GM19099 (cell line): ENCODE measurements around the gene PHF20.

Experiments used
- POLR2A ChIP-seq: IDR thresholded peaks from 3 replicates; pipeline ENCODE4 v1.6.1; 2011; ENCODE audit warnings: low read depth; ENCODE audit not compliant: insufficient read length; ENCODE audit errors: extremely low read depth

The PHF20 gene

DNA sequence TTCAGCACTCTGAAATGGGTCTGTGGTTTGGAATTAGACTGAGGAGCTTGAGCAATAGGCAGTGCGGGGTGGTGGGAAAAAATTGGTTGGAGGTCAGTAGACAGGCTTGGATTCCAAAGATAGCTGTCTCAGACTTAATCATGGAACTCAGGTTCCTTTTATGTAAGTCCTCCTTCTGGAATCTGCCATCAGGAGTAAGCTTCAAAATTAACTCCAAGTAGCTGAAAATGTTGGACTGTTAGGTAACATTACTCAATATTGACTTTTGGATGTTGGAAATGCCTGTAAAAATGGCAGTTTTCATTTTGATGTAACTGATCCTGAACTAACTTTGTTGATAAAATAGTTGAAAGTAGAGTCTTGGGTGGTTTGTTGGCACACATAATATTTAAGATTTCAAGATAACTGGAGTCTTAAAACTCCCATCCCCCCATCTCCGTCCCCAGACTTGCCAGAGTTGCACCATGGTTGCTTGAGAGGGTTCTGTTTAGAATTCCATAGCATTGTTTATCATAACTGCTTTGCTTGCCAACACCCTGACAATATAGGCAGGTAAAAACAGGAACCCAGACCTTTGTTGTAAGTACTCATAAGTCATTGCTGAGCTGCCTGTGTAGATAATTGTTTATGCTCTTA, 83.0 kb downstream of the PHF20 start:
- no peak for TF ChIP-seq POLR2A

DNA sequence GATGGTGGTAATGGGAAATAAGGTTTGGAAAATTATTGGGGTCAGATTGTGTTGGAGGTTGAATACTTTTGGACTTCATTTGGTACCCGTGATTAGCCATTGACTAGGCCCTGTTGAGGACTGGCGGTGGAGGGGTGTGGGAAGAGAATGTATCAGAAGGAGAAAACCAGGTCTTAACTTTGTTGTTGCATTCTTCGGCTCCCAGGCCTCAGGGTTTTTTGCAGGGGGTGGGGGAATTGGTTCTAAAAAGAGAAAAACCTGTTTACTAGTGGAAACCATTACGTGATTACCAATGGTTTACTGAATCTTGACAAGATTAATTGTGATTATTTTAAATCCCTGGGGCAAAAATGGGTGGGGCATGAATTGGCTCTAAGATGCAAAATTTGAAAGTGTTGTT, 85.1 kb downstream of the PHF20 start:
- no peak for TF ChIP-seq POLR2A

DNA sequence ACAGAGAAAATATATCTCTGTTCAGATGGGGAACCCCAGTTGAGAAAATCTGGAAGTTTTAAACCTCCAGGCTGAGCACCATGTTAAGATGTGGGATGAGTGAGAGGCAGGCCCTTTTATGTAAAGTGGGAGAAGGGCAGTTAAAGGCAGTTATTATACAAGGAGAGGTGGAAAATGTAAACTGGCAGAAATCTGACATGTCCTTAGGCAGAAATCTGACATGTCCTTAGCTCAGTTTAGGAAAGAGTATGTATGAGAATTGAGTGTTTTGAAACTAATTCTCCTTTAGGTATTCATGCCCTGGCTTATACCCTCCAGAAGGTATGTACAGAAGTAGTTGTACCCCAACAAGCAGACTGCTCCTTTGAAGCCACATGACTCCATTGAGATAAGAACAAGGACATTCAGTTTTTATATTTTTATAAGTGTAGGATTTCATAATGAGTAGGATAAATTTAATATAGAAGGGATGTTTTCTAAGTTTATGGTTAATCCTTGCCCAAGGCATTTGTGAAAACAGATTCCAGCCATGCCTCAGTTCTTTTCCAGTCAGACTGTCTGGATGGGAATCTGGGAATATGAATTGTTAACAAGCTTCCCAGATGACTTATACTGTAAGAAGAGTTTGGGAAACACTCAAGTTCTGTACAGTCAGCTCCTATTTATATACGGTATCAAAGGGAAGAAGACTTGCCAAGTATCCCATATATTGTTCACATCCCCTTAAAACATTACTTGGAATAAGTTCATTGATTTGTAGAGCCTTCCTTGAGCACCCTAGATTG, 94.8 kb downstream of the PHF20 start:
- TF ChIP-seq POLR2A = no peak

DNA sequence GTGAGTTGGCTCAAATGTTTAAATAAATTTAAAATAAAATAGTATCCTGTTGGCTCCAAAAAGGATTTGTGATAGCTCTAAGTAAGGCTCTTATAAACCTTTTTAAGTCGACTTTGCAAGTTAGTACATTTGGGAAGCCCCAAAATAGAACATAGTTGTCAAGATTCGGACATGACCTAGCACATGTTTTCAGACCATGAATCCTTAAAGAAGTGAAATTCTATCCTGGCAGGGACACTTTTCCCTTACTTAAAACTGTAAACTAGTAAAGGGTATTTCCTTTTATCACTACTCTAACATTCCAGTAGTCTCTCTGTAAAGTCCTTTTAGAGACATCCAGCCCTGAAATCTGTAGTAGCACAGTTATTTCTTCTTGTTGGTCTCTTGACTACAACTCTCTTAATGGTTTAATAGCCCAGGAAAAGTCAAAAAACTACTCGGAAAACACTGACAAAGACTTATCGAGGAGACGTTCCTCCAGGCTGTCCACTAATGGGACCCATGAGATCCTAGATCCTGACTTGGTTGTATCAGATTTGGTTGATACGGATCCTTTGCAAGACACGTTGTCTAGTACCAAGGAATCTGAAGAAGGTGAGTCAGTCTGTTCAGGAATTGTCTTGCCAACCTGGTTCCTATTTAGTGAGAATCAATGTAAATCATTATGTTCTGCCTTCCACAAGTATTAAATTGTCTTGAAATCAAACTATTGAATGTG, 98.9 kb downstream of the PHF20 start:
- TF ChIP-seq POLR2A = no peak

DNA sequence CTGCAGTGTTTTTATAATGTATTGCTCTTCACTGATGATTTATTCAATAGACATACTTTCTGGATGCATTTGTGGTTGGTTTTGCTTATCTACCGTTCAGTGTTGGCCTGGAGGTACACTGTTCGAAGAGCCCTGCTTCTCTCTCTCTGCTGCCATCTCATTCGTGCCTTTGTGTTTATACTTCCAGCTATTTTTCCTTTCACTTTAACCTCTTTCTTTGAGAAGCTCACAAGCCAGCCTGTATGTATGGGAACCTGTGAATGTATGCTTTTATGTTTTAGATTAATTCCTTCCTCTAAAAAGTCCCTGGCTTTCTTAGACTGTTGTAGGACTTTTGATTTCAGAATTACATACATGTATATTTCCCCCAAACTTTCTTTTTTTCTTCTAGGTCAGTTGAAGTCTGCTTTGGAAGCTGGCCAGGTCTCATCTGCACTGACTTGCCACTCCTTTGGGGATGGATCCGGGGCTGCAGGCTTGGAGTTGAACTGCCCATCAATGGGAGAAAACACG, 99.5 kb downstream of the PHF20 start:
- TF ChIP-seq POLR2A = no peak

DNA sequence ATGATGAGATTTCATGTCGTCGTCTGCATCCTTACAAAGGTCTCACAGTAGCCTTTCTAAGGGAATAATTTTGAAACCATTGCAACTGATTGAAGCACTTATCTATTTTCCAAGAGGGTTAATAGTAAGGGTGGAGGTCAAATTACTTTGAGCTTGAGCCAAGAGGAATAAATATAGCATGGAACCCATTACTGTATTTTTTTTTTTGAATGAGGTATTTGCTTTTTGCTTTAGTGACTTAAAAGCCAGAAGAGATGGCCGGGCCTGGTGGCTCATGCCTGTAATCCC, 104.2 kb downstream of the PHF20 start:
- TF ChIP-seq POLR2A = no peak

DNA sequence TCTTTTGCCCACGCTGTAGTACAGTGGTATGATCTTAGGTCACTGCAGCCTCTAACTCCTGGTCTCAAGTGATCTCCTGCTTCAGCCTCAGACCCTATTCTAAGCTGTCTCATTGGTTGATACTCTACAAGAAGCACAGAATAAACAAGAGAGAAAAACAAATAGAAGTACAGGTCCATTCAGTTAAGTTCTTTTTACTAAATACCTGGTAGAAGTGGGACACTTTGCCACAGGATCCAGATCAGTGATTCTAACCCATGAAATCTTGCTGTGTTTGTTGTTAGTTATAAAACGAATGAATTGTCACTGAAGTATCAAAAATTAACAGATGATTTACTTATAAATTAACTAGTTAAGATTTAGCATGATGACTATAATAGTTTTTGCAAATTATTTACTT, 105.8 kb downstream of the PHF20 start:
- no peak for TF ChIP-seq POLR2A

DNA sequence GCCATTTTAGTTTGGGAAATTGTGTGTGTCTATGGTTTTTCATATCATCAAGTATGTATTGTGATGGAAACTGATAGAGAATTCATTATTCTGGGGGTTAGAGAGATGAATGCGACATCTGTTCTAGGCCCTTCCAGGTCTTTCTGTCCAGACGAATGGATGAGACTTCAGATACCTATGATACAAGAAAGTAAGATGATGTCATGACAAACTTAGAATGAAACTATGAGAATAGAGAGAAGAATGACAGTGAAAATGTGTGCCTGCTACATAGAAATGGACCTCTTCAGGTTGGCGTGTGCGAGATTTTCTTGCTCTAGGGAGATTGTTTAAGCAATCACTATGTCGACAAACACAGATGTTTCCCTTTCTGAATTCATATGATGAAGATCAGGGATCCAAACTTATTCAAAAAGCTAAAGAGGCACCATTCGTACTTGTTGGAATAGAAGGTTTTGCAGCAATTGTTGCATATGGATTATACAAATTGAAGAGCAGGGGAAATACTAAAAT, 106.4 kb downstream of the PHF20 start:
- no peak for TF ChIP-seq POLR2A

DNA sequence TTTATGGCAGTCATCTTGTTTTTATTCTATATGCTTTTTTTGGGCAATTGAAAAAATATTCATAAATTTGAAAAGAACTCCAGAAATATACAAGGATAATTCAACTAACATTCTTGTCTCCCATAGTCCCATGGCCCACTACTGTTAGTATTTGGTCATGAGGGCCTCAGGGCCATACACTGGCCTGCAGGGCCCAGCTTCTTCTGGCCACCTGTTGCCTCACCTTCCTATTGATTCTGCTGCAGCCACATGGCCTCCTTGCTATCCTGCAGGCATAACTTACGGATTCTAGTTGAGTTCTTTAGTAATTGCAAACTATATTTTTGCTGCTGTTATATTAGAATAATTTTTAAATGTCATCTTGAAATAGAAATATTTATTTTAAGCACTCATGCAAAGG, 109.9 kb downstream of the PHF20 start:
- TF ChIP-seq POLR2A = no peak

DNA sequence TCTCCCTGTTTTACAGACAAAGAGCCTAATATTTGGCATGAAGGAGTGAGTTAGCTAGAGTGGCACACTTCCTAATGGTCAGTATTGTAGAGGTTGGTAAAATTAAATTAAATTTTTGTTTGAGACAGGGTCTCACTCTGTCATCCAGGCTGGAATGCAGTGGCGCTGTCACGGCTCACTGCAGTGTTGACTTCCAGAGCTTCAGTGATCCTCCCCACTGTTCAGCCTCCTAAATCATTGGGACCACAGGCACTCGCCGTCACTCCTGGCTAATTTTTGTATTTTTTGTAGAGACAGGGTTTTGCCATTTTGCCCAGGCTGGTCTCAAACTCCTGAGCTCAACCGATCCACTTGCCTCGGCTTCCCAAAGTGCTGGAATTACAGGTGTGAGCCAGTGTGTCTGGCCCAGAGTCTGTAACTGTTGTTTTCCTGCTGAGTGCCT, 111.5 kb downstream of the PHF20 start:
- TF ChIP-seq POLR2A = no peak

DNA sequence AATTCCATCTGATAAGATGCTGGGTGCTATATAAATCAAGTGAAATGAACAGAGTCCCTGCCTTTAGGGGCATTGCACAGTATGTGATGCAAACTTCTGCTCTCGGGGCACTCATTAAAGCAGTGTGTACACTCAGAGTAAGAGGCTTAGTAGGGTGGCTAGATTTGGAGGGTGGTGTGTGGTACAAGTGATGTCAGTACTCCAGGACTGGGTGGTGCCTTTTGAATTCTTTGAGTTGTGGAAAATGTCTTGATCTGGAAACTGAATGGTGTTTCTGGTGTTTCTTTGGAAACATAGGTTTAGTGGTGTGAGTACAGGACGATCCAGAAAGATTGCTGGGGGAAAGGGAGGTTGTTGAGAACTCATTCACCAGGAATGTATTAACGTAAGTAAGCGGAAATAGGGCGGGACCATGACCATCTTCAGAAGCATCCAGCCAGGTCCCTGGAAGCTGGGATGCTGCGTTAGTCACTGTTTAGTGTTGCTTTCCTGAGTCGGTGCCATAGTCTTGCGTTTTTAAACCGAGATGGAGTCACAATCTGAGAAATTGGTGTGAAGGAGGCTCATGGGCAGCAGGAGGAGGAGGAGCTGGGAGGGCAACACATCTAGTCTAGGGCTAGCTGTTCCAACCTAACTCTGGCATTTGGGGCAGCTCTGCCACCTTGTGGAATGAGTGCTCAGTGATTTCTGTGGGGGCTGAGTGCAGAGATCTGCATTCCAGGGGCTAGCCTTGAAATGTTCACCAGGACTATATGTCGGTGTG, 112.1 kb downstream of the PHF20 start:
- no peak for TF ChIP-seq POLR2A

DNA sequence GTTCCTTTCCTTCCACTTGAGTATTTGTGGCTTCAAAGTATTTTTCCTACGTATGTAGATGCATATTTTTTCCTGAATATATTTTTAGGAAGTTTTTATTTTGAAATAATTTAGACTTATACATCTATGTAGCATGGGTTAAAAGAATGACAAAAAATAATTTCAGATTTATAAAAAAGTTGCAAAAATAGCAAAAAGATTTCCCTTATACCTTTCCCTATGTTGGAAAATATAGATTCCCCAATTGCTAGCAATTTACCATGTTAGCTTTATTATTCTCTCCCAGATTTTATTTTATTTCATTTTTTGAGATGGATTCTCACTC, 112.7 kb downstream of the PHF20 start:
- no peak for TF ChIP-seq POLR2A

DNA sequence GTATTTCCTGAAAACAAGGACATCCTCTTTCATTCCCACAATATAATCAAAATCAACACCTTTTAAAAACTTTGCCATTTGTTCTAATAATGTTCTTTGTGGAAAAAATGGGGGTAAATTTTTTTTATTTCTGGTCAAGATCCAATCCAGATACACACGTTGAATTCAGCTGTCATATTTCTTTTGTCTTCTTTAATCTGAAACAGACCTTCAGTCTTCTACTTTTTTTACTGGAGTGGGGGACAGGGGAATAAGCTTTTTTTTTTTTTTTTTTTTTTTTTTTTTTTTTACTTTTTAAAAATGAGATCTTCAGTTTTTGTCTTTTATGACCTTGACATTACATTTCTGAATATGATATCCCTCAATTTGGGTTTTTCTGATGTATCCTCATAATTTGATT, 113.4 kb downstream of the PHF20 start:
- no peak for TF ChIP-seq POLR2A

DNA sequence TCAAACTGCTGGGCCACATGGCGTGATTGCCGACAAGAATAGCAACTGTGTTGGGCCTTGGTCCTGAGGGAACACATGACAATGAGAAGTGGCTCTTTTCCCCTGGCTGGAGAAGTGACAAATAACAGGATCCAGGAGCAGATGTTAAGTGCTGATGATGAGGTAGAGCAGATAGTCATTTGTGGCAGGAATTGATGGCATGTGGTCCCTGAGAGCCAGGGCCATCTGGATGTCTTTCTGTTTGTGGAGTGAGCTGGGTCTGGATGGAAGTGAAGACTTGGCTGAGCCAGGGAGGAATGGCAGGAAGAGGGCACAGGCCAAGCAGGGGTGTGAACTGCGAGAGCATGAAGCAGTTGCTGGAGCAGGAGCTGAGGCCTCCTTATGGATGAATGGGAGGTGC, 114.7 kb downstream of the PHF20 start:
- TF ChIP-seq POLR2A = no peak
